A549 (cell line): Measurements from ENCODE around the gene DNAH1. TPM values are rescaled to one million over a fixed set of nuclear protein-coding genes. Genes with fewer than 3 reads are reported as not detected.

Experiments
- ATAC-seq, 2 experiments: fragments of 200-7000 bp in 1 of 2; fragments of >200 bp in 1 of 2; cut with Nextera tagmentation in 1 of 2; cut with Tn5 transposase in 1 of 2; 3 replicates each; pipeline versions ENCODE4 v1.8.0 to v1.9.1; 2018 to 2020; ENCODE audit warnings: mild to moderate bottlenecking in 1 of 2, moderate library complexity in 1 of 2
- CTCF ChIA-PET: fragments of 300-600 bp; sonication (Branson Sonifier 250); formaldehyde crosslinking; extraction: SDS; loops from one replicate; lab custom pipeline; 2021; ENCODE audit warnings: antibody characterized with exemption, inconsistent platforms; lab: Yijun Ruan, JAX
- POLR2A ChIA-PET: fragments of 350-600 bp; formaldehyde crosslinking; extraction: SDS; loops from one replicate; lab custom pipeline; 2021; ENCODE audit warnings: antibody characterized with exemption, inconsistent platforms; lab: Yijun Ruan, JAX
- DNase-seq, 2 experiments: peaks; one replicate each; pipeline versions ENCODE4 v3.0.0 to v3.0.0-alpha.2; 2011 to 2016; ENCODE audit warnings: low read depth in 1 of 2, low spot score in 1 of 2
- FAIRE-seq: peaks from 2 replicates; lab custom pipeline; 2011; peaks lifted over from hg19 to GRCh38; lab: Jason Lieb, UNC
- H3K27ac ChIP-seq, 2 experiments: fragments of >200 bp; sonication (Bioruptor Twin); formaldehyde crosslinking; 3 replicates each; pipeline ENCODE4 v1.5.1; 2016 to 2017
- H3K4me1 ChIP-seq: fragments of >200 bp; sonication (Bioruptor Twin); formaldehyde crosslinking; 3 replicates; pipeline ENCODE4 v1.6.1; 2016
- H3K4me2 ChIP-seq: fragments of >200 bp; sonication (Bioruptor Twin); formaldehyde crosslinking; 3 replicates; pipeline ENCODE4 v1.6.1; 2016
- H3K4me3 ChIP-seq: fragments of >200 bp; sonication (Bioruptor Twin); formaldehyde crosslinking; 3 replicates; pipeline ENCODE4 v1.5.1; 2016
- H3K9me3 ChIP-seq: fragments of >200 bp; sonication (Bioruptor Twin); formaldehyde crosslinking; 3 replicates; pipeline ENCODE4 v1.6.1; 2016
- CBX8 ChIP-seq: fragments of 200-600 bp; sonication (generic); IDR thresholded peaks from 2 replicates; pipeline ENCODE4 v1.6.1; 2016
- CHD4 ChIP-seq: fragments of 200-600 bp; sonication (generic); IDR thresholded peaks from 2 replicates; pipeline ENCODE4 v1.6.1; 2016; ENCODE audit warnings: antibody characterized with exemption, mild to moderate bottlenecking, borderline replicate concordance
- CTCF ChIP-seq: fragments of >200 bp; sonication (Bioruptor Twin); formaldehyde crosslinking; IDR thresholded peaks from 3 replicates; pipeline ENCODE4 v1.5.1; 2016
- EHF ChIP-seq: fragments of 250-450 bp; sonication (Bioruptor Pico); IDR thresholded peaks from 2 replicates; pipeline ENCODE4 v1.5.0; 2020; ENCODE audit warnings: mild to moderate bottlenecking
- ELK1 ChIP-seq: fragments of 150-350 bp; IDR thresholded peaks from 2 replicates; pipeline ENCODE4 v1.6.1; 2014; ENCODE audit warnings: low read depth, mild to moderate bottlenecking, low read length
- ESRRA ChIP-seq: fragments of 150-350 bp; IDR thresholded peaks from 2 replicates; pipeline ENCODE4 v1.6.1; 2014; ENCODE audit warnings: mild to moderate bottlenecking, low read length, borderline replicate concordance
- HDAC2 ChIP-seq: fragments of 200-600 bp; sonication (generic); IDR thresholded peaks from 2 replicates; pipeline ENCODE4 v1.6.1; 2016
- HES2 ChIP-seq: fragments of >200 bp; sonication (Bioruptor Twin); formaldehyde crosslinking; IDR thresholded peaks from 2 replicates; pipeline ENCODE4 v1.6.1; 2016
- HEYL ChIP-seq: fragments of 250-450 bp; sonication (Bioruptor Pico); IDR thresholded peaks from 2 replicates; pipeline ENCODE4 v1.8.0; 2021; ENCODE audit warnings: mild to moderate bottlenecking, moderate library complexity
- HOXA7 ChIP-seq: fragments of 250-450 bp; sonication (Bioruptor Pico); IDR thresholded peaks from 2 replicates; pipeline ENCODE4 v1.5.0; 2020; ENCODE audit warnings: mild to moderate bottlenecking, moderate library complexity
- HOXB13 ChIP-seq: fragments of 250-450 bp; sonication (Bioruptor Pico); IDR thresholded peaks from 2 replicates; pipeline ENCODE4 v1.5.0; 2020; ENCODE audit warnings: low read depth, mild to moderate bottlenecking, moderate library complexity
- MAX ChIP-seq: IDR thresholded peaks from 2 replicates; pipeline ENCODE4 v1.6.1; 2012
- MYC ChIP-seq: IDR thresholded peaks from 2 replicates; pipeline ENCODE4 v1.6.1; 2012; ENCODE audit warnings: mild to moderate bottlenecking, inconsistent platforms, low read length, improper control_type of control experiment, borderline replicate concordance
- NFE2L2 ChIP-seq: fragments of 150-350 bp; conservative IDR thresholded peaks from 2 replicates; pipeline ENCODE4 v1.6.1; 2014; ENCODE audit warnings: low read length
- NR3C1 ChIP-seq: fragments of >200 bp; sonication (Bioruptor Twin); formaldehyde crosslinking; IDR thresholded peaks from 3 replicates; pipeline ENCODE4 v1.6.1; 2017
- RAD21 ChIP-seq, 2 experiments: fragments of >200 bp in 1 of 2; sonication (Bioruptor Twin) in 1 of 2; formaldehyde crosslinking in 1 of 2; IDR thresholded peaks in 1 of 2; conservative IDR thresholded peaks in 1 of 2; 2 replicates in 1 of 2; 3 replicates in 1 of 2; pipeline ENCODE4 v1.6.1; 2012 to 2018; ENCODE audit warnings: inconsistent platforms in 1 of 2
- SREBF2 ChIP-seq: fragments of 450-650 bp; IDR thresholded peaks from 2 replicates; pipeline ENCODE4 v1.6.1; 2014; ENCODE audit warnings: mild to moderate bottlenecking, moderate library complexity
- TFCP2L1 ChIP-seq: fragments of 250-450 bp; sonication (Bioruptor Pico); IDR thresholded peaks from 2 replicates; pipeline ENCODE4 v1.5.0; 2021; ENCODE audit warnings: mild to moderate bottlenecking
- USF2 ChIP-seq: fragments of 450-650 bp; IDR thresholded peaks from 2 replicates; pipeline ENCODE4 v1.6.1; 2014; ENCODE audit warnings: antibody characterized with exemption
- ZC3H11A ChIP-seq: fragments of 450-650 bp; IDR thresholded peaks from 2 replicates; pipeline ENCODE4 v1.6.1; 2014; ENCODE audit warnings: antibody characterized with exemption, mild to moderate bottlenecking
- ZSCAN20 ChIP-seq: fragments of 250-450 bp; sonication (Bioruptor Pico); IDR thresholded peaks from 2 replicates; pipeline ENCODE4 v1.8.0; 2022; ENCODE audit warnings: mild to moderate bottlenecking, moderate library complexity
- WGBS: methylation state at CpG from one replicate; pipeline ENCODE4 v1.1.6; 2017; ENCODE audit errors: missing lambda C conversion rate; 5-methylcytosine and 5-hydroxymethylcytosine counted together
- polyA plus RNA-seq, 4 experiments: library from polyadenylated mRNA; depleted of rRNA in 3 of 4; stranded (reverse); fragments of >200 nt; fragmentation: RNase III in 1 of 4; extraction: RNeasy Plus Mini Kit Qiagen cat#74134 plus additional on column Dnase treatment in 1 of 4; gene quantifications; 2 replicates in 3 of 4; 3 replicates in 1 of 4; pipeline ENCODE4 v1.2.3, GENCODE V29; 2011 to 2017

The DNAH1 gene
- polyA plus RNA-seq, 2 of the 4 experiments (the other 2 are of a cell fraction): 0.65 to 1.6 TPM

- no peaks in the 10 kb centered on the region for H3K4me1 ChIP-seq
Measured at GRCh38 chr3:52388348-52388821, 72.3 kb downstream of the DNAH1 start.

GRCh38 chr3:52388933-52389332, 72.8 kb downstream of the DNAH1 start:
- WGBS: 76% methylated on average over 9 of the region's 9 CpGs
- DNase-seq: peak in 1 of 2 experiments; percentile 7
- peak; percentile 56 to 82 for ATAC-seq
- Histone ChIP-seq H3K4me3 (no peak overlapping the region), H3K9me3 (no peaks in the 10 kb centered on the region), H3K27ac (no peak overlapping the region), H3K4me2 (no peak overlapping the region), H3K4me1 (no peaks in the 10 kb centered on the region)
- no peak for TF ChIP-seq RAD21 (conservative IDR thresholded peaks at IDR 0.05 in 1 of 2, IDR thresholded peaks at IDR 0.05 in 1 of 2)
- no peak for TF ChIP-seq HES2
- TF ChIP-seq ZC3H11A: no peak
- TF ChIP-seq ELK1: no peak
- no peak for TF ChIP-seq HOXA7 (CRISPR knock-in tag)
- no peak for TF ChIP-seq ESRRA
- TF ChIP-seq TFCP2L1 (CRISPR knock-in tag): no peak
- TF ChIP-seq HOXB13 (CRISPR knock-in tag): no peak
- TF ChIP-seq ZSCAN20 (CRISPR knock-in tag): no peak
- CTCF ChIA-PET: interaction anchor here (1.0 to 2.8 kb wide), 6 partner anchors 9 to 386 kb away, joined by 3 to 10 read pairs (median 6); no protein-coding TSS in a partner anchor
- FAIRE-seq: no peak
- POLR2A ChIA-PET: no interaction called here

More at GRCh38 chr3:52388348-52388821, 72.3 kb downstream of the DNAH1 start:
- DNase-seq: no peak
- ChIA-PET CTCF (interaction anchor here (0.6 to 2.8 kb wide), 7 partner anchors 9 to 386 kb away, joined by 3 to 10 read pairs (median 4); no protein-coding TSS in a partner anchor), POLR2A (no interaction called here)
- no peak for TF ChIP-seq NFE2L2
- no peak for TF ChIP-seq HDAC2
- TF ChIP-seq EHF (CRISPR knock-in tag): no peak
- no peak for TF ChIP-seq HOXA7 (CRISPR knock-in tag)
- no peak for TF ChIP-seq NR3C1
- no peak for TF ChIP-seq HES2
- TF ChIP-seq HEYL (CRISPR knock-in tag): no peak
- no peak for TF ChIP-seq SREBF2
- TF ChIP-seq CBX8: no peak
- no peak for TF ChIP-seq USF2
- no peak for TF ChIP-seq HOXB13 (CRISPR knock-in tag)
- TF ChIP-seq ZSCAN20 (CRISPR knock-in tag): no peak
- no peak for TF ChIP-seq RAD21 (conservative IDR thresholded peaks at IDR 0.05 in 1 of 2, IDR thresholded peaks at IDR 0.05 in 1 of 2)
- no peak for TF ChIP-seq CHD4
- no peak for TF ChIP-seq ELK1
- TF ChIP-seq MYC: no peak
- no peak for TF ChIP-seq CTCF
- TF ChIP-seq ZC3H11A: no peak
- no peak for TF ChIP-seq MAX
- H3K4me2 ChIP-seq: no peak overlapping the region
- no peak overlapping the region for H3K27ac ChIP-seq
- ATAC-seq: no peak
- no peak for FAIRE-seq
- no peaks in the 10 kb centered on the region for H3K9me3 ChIP-seq
- H3K4me3 ChIP-seq: no peak overlapping the region
- WGBS: 82% methylated on average over 7 of the region's 18 CpGs
